Measurements from ENCODE around the gene PEX16. TPM values are rescaled to one million over a fixed set of nuclear protein-coding genes. Genes with fewer than 3 reads are reported as not detected.

The PEX16 gene
- total and polyA plus RNA-seq, 9 of the 15 experiments (the other 6 are each of a cell fraction or from before 2014, with no cell fraction given), result 1.5 to 43.9 (median 14.6) TPM

DNA sequence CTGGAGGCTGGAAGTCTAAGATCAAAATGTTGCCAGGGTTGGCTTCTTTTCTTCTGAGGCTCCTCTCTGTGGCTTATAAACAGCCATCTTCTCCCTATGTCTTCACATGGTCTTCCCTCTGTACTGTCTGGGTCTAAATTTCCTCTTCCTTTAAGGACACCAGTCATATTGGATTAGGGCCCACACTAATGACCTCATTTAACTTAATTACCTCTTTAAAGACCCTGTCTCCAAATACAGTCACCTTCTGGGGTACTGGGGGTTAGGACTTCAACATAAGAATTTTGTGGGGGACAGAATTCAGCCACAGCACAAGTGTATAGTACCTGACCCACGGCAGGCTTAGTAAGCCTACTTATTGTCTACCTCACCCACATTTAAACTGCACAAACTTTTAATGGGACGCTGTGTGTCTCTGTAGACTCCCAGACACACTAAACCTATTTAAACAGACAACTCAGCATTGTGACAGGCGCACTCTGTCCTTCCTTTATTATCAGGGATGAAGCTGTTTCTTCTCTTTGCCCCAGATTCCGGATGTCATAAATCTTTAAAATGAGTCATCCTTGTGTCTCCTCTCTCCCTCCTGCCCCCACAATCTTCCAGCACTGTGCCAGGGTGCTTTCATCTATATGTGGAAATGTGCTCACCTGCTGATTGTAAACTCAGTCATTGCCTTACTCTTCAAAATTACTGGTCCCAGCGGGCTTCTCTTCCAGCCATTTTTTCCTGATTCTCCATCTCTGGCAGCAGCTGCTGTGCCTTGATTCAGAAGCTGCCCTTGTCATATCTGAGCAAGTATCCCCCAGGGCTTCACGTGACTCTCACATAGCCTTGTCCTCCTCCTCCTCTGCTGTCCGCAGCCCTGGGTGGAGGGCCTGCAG, 37.6 kb downstream of the PEX16 start (continued):
- no peak for TF ChIP-seq THRAP3 (IDR thresholded peaks at IDR 0.05; ENCODE audit: borderline replicate concordance)
- no peak for TF ChIP-seq PRMT5 (CRISPR knock-in tag; IDR thresholded peaks at IDR 0.05)
- TF ChIP-seq ILK (tag; IDR thresholded peaks at IDR 0.05; ENCODE audit: borderline replicate concordance, low read depth), result no peak
- TF ChIP-seq CBFB (CRISPR knock-in tag; IDR thresholded peaks at IDR 0.05), result no peak
- TF ChIP-seq GTF2A2 (tag; IDR thresholded peaks at IDR 0.05), result no peak
- peak; percentile 69 for TF ChIP-seq RAD51 (IDR thresholded peaks at IDR 0.05; ENCODE audit: borderline replicate concordance, low read depth)
- TF ChIP-seq CXXC5 (CRISPR knock-in tag; IDR thresholded peaks at IDR 0.05), result peak; percentile 30; the same call in 1 of the 2 replicates
- TF ChIP-seq, protein P1, sequence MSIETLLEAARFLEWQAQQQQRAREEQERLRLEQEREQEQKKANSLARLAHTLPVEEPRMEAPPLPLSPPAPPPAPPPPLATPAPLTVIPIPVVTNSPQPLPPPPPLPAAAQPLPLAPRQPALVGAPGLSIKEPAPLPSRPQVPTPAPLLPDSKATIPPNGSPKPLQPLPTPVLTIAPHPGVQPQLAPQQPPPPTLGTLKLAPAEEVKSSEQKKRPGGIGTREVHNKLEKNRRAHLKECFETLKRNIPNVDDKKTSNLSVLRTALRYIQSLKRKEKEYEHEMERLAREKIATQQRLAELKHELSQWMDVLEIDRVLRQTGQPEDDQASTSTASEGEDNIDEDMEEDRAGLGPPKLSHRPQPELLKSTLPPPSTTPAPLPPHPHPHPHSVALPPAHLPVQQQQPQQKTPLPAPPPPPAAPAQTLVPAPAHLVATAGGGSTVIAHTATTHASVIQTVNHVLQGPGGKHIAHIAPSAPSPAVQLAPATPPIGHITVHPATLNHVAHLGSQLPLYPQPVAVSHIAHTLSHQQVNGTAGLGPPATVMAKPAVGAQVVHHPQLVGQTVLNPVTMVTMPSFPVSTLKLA (conservative IDR thresholded peaks at IDR 0.05), result peak in 1 of 2 experiments; percentile 48; a peak in 1 of 4 replicates
- TF ChIP-seq U2AF1 (optimal IDR thresholded peaks at IDR 0.05; ENCODE audit: low read depth, low read length), result no peak
- no peak for TF ChIP-seq ID3 (CRISPR knock-in tag; IDR thresholded peaks at IDR 0.05)
- no peak for TF ChIP-seq ID3 (tag; IDR thresholded peaks at IDR 0.05)
- peak; percentile 99 for TF ChIP-seq MEIS2 (IDR thresholded peaks at IDR 0.05; ENCODE audit: partially characterized antibody)
- no peak for TF ChIP-seq ZBTB49 (CRISPR knock-in tag; IDR thresholded peaks at IDR 0.05; ENCODE audit: borderline replicate concordance)
- TF ChIP-seq MEF2A (IDR thresholded peaks at IDR 0.05; ENCODE audit: control insufficient read depth, low read depth, low read length), result 0 out of 2 replicates have a peak, but pooled peaks have one; percentile 57
- no peak for TF ChIP-seq HINFP (tag; conservative IDR thresholded peaks at IDR 0.05; ENCODE audit: low read depth)
- TF ChIP-seq ZNF561 (CRISPR knock-in tag; conservative IDR thresholded peaks at IDR 0.05), result no peak
- no peak for TF ChIP-seq PTRF (tag; IDR thresholded peaks at IDR 0.05)
- no peak for TF ChIP-seq ZBTB17 (CRISPR knock-in tag; IDR thresholded peaks at IDR 0.05)

Data from K562 (cell line).